A673 (cell line): ENCODE data around the gene EIF4G1. TPM values are rescaled to one million over a fixed set of nuclear protein-coding genes. Genes with fewer than 3 reads are reported as not detected.

Source experiments
- BruUV-seq: library from RNA; stranded (reverse); fragments of 400-500 nt; replicated peaks from 2 replicates; lab custom pipeline; 2021; lab: Mats Ljungman, UMichigan
- CTCF ChIA-PET: fragments of 300-600 bp; sonication (Branson Sonifier 250); formaldehyde crosslinking; loops from one replicate; lab custom pipeline; 2022; ENCODE audit warnings: antibody characterized with exemption; lab: Charles Lee
- POLR2A ChIA-PET: fragments of 300-600 bp; sonication (Branson Sonifier 250); formaldehyde crosslinking; loops from one replicate; lab custom pipeline; 2022; ENCODE audit warnings: antibody characterized with exemption; ENCODE audit not compliant: low non-redundant PET; lab: Charles Lee
- DNase-seq: peaks from one replicate; pipeline ENCODE4 v3.0.0-alpha.2; 2015; ENCODE audit warnings: low spot score
- H3K27ac ChIP-seq: fragments of 200-600 bp; sonication (generic); 2 replicates; pipeline ENCODE4 v1.5.1; 2016; ENCODE audit warnings: mixed run types, low read depth, mild to moderate bottlenecking, mixed read lengths, antibody characterized with exemption, low read length; ENCODE audit not compliant: poor library complexity, severe bottlenecking
- H3K27me3 ChIP-seq: fragments of 200-600 bp; sonication (generic); replicated peaks from 2 replicates; pipeline ENCODE4 v1.6.1; 2017; ENCODE audit warnings: mixed run types, low read depth, mild to moderate bottlenecking, mixed read lengths, antibody characterized with exemption, low read length; ENCODE audit not compliant: insufficient read depth, poor library complexity
- H3K36me3 ChIP-seq: fragments of 200-600 bp; sonication (generic); 2 replicates; pipeline ENCODE4 v1.6.1; 2016; ENCODE audit warnings: mixed run types, mild to moderate bottlenecking, mixed read lengths, antibody characterized with exemption, low read length; ENCODE audit not compliant: insufficient read depth, poor library complexity, severe bottlenecking
- H3K4me1 ChIP-seq: fragments of 200-600 bp; sonication (generic); 2 replicates; pipeline ENCODE4 v1.6.1; 2017; ENCODE audit warnings: mixed run types, mild to moderate bottlenecking, mixed read lengths, antibody characterized with exemption, low read length; ENCODE audit not compliant: insufficient read depth, poor library complexity, severe bottlenecking
- H3K4me3 ChIP-seq: fragments of 200-600 bp; sonication (generic); 2 replicates; pipeline ENCODE4 v1.5.1; 2016; ENCODE audit warnings: low read depth, mixed run types, mild to moderate bottlenecking, mixed read lengths, low read length; ENCODE audit not compliant: poor library complexity, severe bottlenecking
- H3K9me3 ChIP-seq: fragments of 200-600 bp; sonication (generic); 2 replicates; pipeline ENCODE4 v1.6.1; 2016; ENCODE audit warnings: mixed run types, low read depth, mild to moderate bottlenecking, mixed read lengths, antibody characterized with exemption, low read length; ENCODE audit not compliant: poor library complexity, severe bottlenecking
- EZH2 ChIP-seq: fragments of 200-600 bp; sonication (generic); IDR thresholded peaks from 2 replicates; pipeline ENCODE4 v1.6.1; 2017; ENCODE audit warnings: borderline replicate concordance, low read depth, mild to moderate bottlenecking, mixed read lengths, antibody characterized with exemption, low read length; ENCODE audit not compliant: poor library complexity, severe bottlenecking
- intact Hi-C: fragments of 100-400 bp; cut with micrococcal nuclease; formaldehyde crosslinking; loops from one replicate; pipeline ENCODE4 v1.10.0; 2022; ENCODE audit not compliant: unreplicated experiment
- total RNA-seq: library from RNA; stranded (reverse); gene quantifications from 2 replicates; pipeline ENCODE4 v1.2.3, GENCODE V29; 2021
- TF ChIP-seq, protein P1 (sequence below): fragments of 300-800, 200-600 bp; sonication (generic); conservative IDR thresholded peaks from 2 replicates; pipeline ENCODE4 v1.5.1; 2017; ENCODE audit warnings: low read depth, mild to moderate bottlenecking, antibody characterized with exemption, low read length, moderate library complexity, mixed read lengths

EIF4G1 gene
- total RNA-seq, 1 experiment from 2014 or later: 559 TPM

DNA sequence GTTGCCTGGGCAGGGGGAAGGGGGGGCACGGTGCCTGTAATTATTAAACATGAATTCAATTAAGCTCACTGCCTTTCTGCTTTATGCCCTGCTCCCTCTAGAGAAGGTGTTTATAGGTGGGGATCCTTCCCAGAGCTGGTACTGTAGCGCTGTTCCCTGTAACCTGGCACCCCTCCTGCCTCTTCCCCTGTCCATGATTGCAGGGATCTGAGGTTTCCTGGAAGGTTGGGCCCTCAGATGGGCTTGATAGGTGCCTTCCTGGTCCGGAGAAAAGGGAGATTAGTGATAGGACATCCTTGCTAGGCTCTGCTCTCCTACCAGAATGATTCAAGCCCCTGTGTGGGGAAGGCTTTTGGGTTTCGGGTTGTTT is 20.9 kb downstream of the EIF4G1 start:
- Histone ChIP-seq H3K4me3 (peak overlapping the region; percentile 90), H3K36me3 (peaks cover 49% of the 10 kb centered on the region), H3K9me3 (no peaks in the 10 kb centered on the region), H3K27ac (peak overlapping the region; percentile 95), H3K4me1 (peaks cover 30% of the 10 kb centered on the region), H3K27me3 (no peaks in the 10 kb centered on the region)
- intact Hi-C loops: no loop called here
- DNase-seq: peak; percentile 32
- ChIA-PET POLR2A (no interaction called here), CTCF (no interaction called here)
- BruUV-seq: no TSS peak
- no peak for TF ChIP-seq EZH2
- TF ChIP-seq, protein P1, sequence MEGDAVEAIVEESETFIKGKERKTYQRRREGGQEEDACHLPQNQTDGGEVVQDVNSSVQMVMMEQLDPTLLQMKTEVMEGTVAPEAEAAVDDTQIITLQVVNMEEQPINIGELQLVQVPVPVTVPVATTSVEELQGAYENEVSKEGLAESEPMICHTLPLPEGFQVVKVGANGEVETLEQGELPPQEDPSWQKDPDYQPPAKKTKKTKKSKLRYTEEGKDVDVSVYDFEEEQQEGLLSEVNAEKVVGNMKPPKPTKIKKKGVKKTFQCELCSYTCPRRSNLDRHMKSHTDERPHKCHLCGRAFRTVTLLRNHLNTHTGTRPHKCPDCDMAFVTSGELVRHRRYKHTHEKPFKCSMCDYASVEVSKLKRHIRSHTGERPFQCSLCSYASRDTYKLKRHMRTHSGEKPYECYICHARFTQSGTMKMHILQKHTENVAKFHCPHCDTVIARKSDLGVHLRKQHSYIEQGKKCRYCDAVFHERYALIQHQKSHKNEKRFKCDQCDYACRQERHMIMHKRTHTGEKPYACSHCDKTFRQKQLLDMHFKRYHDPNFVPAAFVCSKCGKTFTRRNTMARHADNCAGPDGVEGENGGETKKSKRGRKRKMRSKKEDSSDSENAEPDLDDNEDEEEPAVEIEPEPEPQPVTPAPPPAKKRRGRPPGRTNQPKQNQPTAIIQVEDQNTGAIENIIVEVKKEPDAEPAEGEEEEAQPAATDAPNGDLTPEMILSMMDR: no peak

DNA sequence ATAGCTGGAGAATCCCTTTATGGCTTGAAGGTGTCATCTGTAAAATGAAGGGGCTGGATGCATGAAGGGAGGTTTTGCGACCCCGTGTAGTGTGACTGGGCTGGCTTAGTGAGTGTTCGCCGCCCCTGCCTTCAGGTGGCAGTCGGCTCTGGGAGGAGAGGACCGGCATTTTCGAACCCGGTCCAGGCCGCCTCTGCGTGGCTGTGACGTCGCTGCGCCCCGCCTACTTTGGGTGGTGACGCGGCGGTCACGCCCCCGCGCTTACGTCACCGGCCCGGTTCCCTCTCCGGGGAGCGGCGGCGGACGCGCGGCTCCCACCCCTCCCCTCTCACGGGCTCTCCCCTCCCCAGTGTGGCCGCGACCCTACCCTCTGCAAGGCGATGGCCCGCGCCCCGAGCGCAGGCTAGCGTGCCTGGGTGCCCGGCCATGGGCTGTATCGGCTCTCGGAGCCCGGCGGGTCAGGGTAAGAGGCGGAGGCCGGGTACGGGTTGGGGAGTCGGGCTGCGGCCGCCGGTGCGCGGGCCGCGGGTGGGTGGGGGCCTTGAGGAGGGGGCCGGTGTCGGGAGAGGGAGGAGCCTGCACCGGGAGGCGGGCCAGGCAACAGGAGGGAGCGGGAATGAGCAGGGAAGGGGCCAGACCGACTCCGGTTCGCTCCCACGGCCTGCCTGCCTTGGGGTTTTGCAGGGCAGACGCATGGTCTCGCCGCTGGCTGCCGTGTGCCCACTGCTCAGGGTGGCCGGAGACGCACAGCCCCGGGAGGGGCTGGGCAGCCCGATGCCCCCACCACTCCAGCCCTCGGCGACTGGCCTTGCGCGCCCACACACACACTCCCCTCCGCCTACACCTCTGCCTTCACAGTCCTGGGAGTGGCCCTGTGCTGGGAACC is 21.5 kb downstream of the EIF4G1 start:
- ChIA-PET CTCF (no interaction called here), POLR2A (no interaction called here)
- no peaks in the 10 kb centered on the region for H3K27me3 ChIP-seq
- intact Hi-C loops: no loop called here
- peak; percentile 84 for DNase-seq
- no peak for TF ChIP-seq EZH2
- TF ChIP-seq, protein P1: 0 out of 2 replicates have a peak, but pooled peaks have one; percentile 8
- peak overlapping the region; percentile 90 for H3K4me3 ChIP-seq
- no TSS peak for BruUV-seq
- peaks cover 30% of the 10 kb centered on the region for H3K4me1 ChIP-seq
- peak overlapping the region; percentile 95 for H3K27ac ChIP-seq
- H3K36me3 ChIP-seq: peaks cover 43% of the 10 kb centered on the region
- no peaks in the 10 kb centered on the region for H3K9me3 ChIP-seq

DNA sequence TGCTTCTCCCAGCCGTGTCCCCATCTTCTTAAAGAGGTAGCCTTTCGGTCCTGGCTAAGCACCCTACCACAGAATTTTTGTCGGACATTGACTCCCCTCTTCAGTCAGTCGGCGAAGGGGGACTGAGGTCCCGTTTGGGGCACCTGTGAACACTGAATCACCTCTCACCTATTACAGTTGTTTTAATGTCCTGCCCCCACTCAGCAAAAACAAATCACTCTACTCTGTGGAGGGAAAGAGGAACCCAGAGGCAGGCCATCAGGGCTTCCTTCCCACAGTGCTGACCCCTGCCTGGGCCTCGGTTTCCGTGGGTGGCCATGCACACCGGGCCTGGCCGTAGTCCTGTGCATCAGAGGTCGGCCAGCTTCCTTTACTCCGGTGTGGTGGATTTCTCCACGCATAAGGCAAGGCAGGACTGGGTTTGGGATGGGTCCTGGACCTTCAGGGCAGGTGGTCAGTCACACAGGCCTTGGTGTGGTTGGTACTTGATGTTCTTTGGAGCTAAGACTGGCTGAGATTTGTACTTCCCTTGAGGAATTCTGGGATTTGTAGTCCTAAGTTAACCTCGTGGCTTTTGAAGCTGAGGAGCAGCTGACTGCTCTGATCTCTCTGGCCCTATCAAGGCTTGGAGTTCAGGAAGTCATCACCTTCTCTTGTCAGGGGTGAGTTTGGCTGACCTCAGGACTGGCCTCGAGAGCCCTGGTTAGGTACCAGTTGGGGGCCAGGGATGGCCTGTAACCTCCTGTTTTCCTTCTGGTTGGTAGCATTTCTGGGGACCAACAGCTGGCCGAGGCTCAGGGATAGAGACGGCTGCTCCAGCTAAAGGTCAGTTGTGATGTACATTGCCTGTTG is 22.4 kb downstream of the EIF4G1 start:
- peak; percentile 59 for DNase-seq
- Histone ChIP-seq H3K9me3 (no peaks in the 10 kb centered on the region), H3K4me3 (peak overlapping the region; percentile 90), H3K27me3 (no peaks in the 10 kb centered on the region), H3K36me3 (peaks cover 34% of the 10 kb centered on the region), H3K4me1 (peaks cover 30% of the 10 kb centered on the region), H3K27ac (peak overlapping the region; percentile 95)
- CTCF ChIA-PET: no interaction called here
- intact Hi-C loops: no loop called here
- POLR2A ChIA-PET: no interaction called here
- TF ChIP-seq, protein P1: no peak
- no peak for TF ChIP-seq EZH2
- no TSS peak for BruUV-seq
